Dermis microvascular lymphatic vessel endothelial cell (primary cell): ENCODE data around the gene MELK. TPM values are rescaled to one million over a fixed set of nuclear protein-coding genes. Genes with fewer than 3 reads are reported as not detected.

Experiments used
- total RNA-seq: library from RNA; depleted of rRNA; stranded (reverse); fragments of >200 nt; gene quantifications from 2 replicates; pipeline ENCODE4 v1.2.1, GENCODE V29; 2014

MELK gene
- total RNA-seq, 1 donor from 2014 or later = 19.9 TPM

Other genes with a start within 250 kb of the MELK start
- gene RNF38, start 172.6 kb upstream of the MELK start, total RNA-seq = 20.2 and 28.2 TPM in 2 replicates